Left hindlimb (tissue), 1 donor: Measurements from ENCODE around the gene NBEA.
"Not testable (repeated sequence)": the region's sequence is repeated elsewhere in the genome, so short reads cannot be mapped to it uniquely, and the experiment has no call there.

Experiments used
- DNase-seq: peaks from one replicate; pipeline ENCODE4 v3.0.0-alpha.2; 2018

NBEA gene

GRCh38 chr13:35603593-35604285, 661.7 kb downstream of the NBEA start:
- no peak for DNase-seq

GRCh38 chr13:35614666-35615065, 672.6 kb downstream of the NBEA start:
- DNase-seq, result no peak

- DNase-seq, result no peak
Observed at GRCh38 chr13:35617420-35617819, 675.4 kb downstream of the NBEA start.

- no peak for DNase-seq
Observed at GRCh38 chr13:35618565-35619083, 676.6 kb downstream of the NBEA start.

- DNase-seq, result no peak
Observed at GRCh38 chr13:35621989-35622388, 679.9 kb downstream of the NBEA start.

GRCh38 chr13:35629026-35629425, 687.0 kb downstream of the NBEA start:
- DNase-seq, result no peak

- DNase-seq, result no peak
Observed at GRCh38 chr13:35630551-35631275, 688.6 kb downstream of the NBEA start.

- no peak for DNase-seq
Observed at GRCh38 chr13:35631666-35632065, 689.6 kb downstream of the NBEA start.

- no peak for DNase-seq
Observed at GRCh38 chr13:35643625-35644024, 701.6 kb downstream of the NBEA start.

- no peak for DNase-seq
Observed at GRCh38 chr13:35646056-35646774, 704.1 kb downstream of the NBEA start.

GRCh38 chr13:35648201-35648600, 706.1 kb downstream of the NBEA start:
- DNase-seq, result no peak

GRCh38 chr13:35649162-35649561, 707.1 kb downstream of the NBEA start:
- DNase-seq, result no peak

- no peak for DNase-seq
Observed at GRCh38 chr13:35659796-35660195, 717.7 kb downstream of the NBEA start.

GRCh38 chr13:35664747-35665146, 722.7 kb downstream of the NBEA start:
- no peak for DNase-seq

GRCh38 chr13:35669321-35669720, 727.3 kb downstream of the NBEA start:
- DNase-seq, result no peak

GRCh38 chr13:35672611-35673010, 730.5 kb downstream of the NBEA start:
- no peak for DNase-seq

- no peak for DNase-seq
Observed at GRCh38 chr13:35675651-35676050, 733.6 kb downstream of the NBEA start.

GRCh38 chr13:35677863-35678262, 735.8 kb downstream of the NBEA start:
- DNase-seq, result not testable (repeated sequence)

- DNase-seq, result no peak
Observed at GRCh38 chr13:35681685-35682084, 739.6 kb downstream of the NBEA start.

- DNase-seq, result no peak
Observed at GRCh38 chr13:35684432-35684831, 742.4 kb downstream of the NBEA start.

- DNase-seq, result no peak
Observed at GRCh38 chr13:35687336-35687735, 745.3 kb downstream of the NBEA start.

GRCh38 chr13:35690581-35691207, 748.6 kb downstream of the NBEA start:
- DNase-seq, result no peak

GRCh38 chr13:35693134-35693784, 751.2 kb downstream of the NBEA start:
- no peak for DNase-seq
